ENCODE data around the gene CIB1.
A peak's percentile ranks its signal among the peaks of the same experiment; 100 is the strongest.

The CIB1 gene

DNA sequence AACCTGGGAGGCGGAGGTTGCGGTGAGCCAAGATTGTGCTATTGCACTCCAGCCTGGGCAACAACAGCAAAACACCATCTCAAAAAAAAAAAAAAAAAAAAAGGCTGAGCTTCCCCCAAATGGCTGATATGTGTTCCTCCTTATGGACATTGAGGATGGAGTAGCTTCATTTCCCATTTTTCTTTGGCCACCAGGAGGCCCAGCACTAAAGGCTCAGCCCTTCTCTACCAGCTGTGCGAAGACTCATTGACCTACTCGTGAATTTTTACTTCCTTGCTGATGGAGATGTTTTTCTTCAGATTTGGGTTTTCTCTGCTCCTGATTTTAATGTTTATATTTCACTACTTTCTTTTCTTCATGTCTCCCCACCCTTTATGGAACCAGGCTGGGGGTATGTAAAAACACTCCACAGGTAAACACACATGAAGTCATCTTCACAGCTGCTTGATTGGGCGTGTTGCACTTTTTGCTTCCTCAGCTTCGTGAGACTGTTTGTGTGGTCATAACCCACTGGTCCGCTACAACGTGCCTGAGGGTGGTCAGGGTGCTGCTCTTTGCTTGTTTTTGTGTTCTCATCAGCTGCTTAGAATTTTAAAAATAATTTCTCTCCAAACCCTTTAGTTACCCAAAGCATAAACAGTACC lies 19.1 kb downstream of the CIB1 start:
- Histone ChIP-seq H3K4me1 (ENCODE audit: insufficient read depth, low read length, poor library complexity, severe bottlenecking) (peaks cover 9% of the 10 kb centered on the region), H3K4me3 (ENCODE audit: low read length, poor library complexity, severe bottlenecking) (no peak overlapping the region), H3K9me3 (ENCODE audit: insufficient read depth, low read depth, low read length) (no peaks in the 10 kb centered on the region), H3K9me2 (replicated peaks; ENCODE audit: low read depth, low read length) (no peaks in the 10 kb centered on the region), H3K36me3 (ENCODE audit: insufficient read depth, low read length) (no peaks in the 10 kb centered on the region; the same call in 1 of the 2 replicates), H3K27me3 (ENCODE audit: insufficient read depth, low read length, poor library complexity, severe bottlenecking) (no peaks in the 10 kb centered on the region), H4K20me1 (ENCODE audit: insufficient read depth, low read length, poor library complexity, severe bottlenecking) (no peaks in the 10 kb centered on the region), H3K79me2 (ENCODE audit: insufficient read depth, low read length) (peaks cover 19% of the 10 kb centered on the region; the same call in 1 of the 2 replicates), H3K4me2 (ENCODE audit: low read depth, low read length, poor library complexity, severe bottlenecking) (no peak overlapping the region), H2AFZ (ENCODE audit: low read length) (no peak overlapping the region), H3K9ac (ENCODE audit: low read depth, low read length, poor library complexity, severe bottlenecking) (no peak overlapping the region), H3F3A (ENCODE audit: low read depth) (no peaks in the 10 kb centered on the region)
- no peak for TF ChIP-seq EZH2phosphoT487 (IDR thresholded peaks at IDR 0.05; ENCODE audit: borderline replicate concordance)
- TF ChIP-seq, protein P1, sequence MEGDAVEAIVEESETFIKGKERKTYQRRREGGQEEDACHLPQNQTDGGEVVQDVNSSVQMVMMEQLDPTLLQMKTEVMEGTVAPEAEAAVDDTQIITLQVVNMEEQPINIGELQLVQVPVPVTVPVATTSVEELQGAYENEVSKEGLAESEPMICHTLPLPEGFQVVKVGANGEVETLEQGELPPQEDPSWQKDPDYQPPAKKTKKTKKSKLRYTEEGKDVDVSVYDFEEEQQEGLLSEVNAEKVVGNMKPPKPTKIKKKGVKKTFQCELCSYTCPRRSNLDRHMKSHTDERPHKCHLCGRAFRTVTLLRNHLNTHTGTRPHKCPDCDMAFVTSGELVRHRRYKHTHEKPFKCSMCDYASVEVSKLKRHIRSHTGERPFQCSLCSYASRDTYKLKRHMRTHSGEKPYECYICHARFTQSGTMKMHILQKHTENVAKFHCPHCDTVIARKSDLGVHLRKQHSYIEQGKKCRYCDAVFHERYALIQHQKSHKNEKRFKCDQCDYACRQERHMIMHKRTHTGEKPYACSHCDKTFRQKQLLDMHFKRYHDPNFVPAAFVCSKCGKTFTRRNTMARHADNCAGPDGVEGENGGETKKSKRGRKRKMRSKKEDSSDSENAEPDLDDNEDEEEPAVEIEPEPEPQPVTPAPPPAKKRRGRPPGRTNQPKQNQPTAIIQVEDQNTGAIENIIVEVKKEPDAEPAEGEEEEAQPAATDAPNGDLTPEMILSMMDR (conservative IDR thresholded peaks at IDR 0.05; ENCODE audit: low read length): peak; percentile 26; the same call in 1 of the 2 replicates

DNA sequence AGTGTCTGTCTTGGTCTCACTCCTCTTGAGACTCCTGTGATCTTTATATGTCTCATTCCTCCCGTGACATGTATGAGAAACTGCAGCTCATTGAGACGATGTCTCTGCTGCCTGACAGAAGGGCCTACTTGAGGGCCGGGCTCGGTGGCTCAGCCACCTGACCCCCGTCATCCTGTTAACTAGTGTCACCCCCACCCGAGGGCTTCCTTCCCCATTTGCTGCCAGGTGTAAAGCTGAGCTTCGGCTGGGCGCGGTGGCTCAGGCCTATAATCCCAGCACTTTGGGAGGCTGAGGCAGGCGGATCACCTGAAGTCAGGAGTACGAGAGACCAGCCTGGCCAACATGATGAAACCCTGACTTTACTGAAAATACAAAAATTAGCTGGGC lies 19.9 kb downstream of the CIB1 start:
- Histone ChIP-seq H3K9me2 (replicated peaks; ENCODE audit: low read depth, low read length) (no peaks in the 10 kb centered on the region), H3K79me2 (ENCODE audit: insufficient read depth, low read length) (peaks cover 23% of the 10 kb centered on the region; the same call in 1 of the 2 replicates), H3F3A (ENCODE audit: low read depth) (no peaks in the 10 kb centered on the region), H2AFZ (ENCODE audit: low read length) (no peak overlapping the region), H3K36me3 (ENCODE audit: insufficient read depth, low read length) (no peaks in the 10 kb centered on the region; the same call in 1 of the 2 replicates), H3K4me2 (ENCODE audit: low read depth, low read length, poor library complexity, severe bottlenecking) (no peak overlapping the region), H4K20me1 (ENCODE audit: insufficient read depth, low read length, poor library complexity, severe bottlenecking) (no peaks in the 10 kb centered on the region), H3K4me3 (ENCODE audit: low read length, poor library complexity, severe bottlenecking) (no peak overlapping the region), H3K9ac (ENCODE audit: low read depth, low read length, poor library complexity, severe bottlenecking) (no peak overlapping the region), H3K27me3 (ENCODE audit: insufficient read depth, low read length, poor library complexity, severe bottlenecking) (no peaks in the 10 kb centered on the region), H3K9me3 (ENCODE audit: insufficient read depth, low read depth, low read length) (no peaks in the 10 kb centered on the region), H3K4me1 (ENCODE audit: insufficient read depth, low read length, poor library complexity, severe bottlenecking) (peaks cover 9% of the 10 kb centered on the region)
- no peak for TF ChIP-seq EZH2phosphoT487 (IDR thresholded peaks at IDR 0.05; ENCODE audit: borderline replicate concordance)
- TF ChIP-seq, protein P1 (conservative IDR thresholded peaks at IDR 0.05; ENCODE audit: low read length): no peak

DNA sequence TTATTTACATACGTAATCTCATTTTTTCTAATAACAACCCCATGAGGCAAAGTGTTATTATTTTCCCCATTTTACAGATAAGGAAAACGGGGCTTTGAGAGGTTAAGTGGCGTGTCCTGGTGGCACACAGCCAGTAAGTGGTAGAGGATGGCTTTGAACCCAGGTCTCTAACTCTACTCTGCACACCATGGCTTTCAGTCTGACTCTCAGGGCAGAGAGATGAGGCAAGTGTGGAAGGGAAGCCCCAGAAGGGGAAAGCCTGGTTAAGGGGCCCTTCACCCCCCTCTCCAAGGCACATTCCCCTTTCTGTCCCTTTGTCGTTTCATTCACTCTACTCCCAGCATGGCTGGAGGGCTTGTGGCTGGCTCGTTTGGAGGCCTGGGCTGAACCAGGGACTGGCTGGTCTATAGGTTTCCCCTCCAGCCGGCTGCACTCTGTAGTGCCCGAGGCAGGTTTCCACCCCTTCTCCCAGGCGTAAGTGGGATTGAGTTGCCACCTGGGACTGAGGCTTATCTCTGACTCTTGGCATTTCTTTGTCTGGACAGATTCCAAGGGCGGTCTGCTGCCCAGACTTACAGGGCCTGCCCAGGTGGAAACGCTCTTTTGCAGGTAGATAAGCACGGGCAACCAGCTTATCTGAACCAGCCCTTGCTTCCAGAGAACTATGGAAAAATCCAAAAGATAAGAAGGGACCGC lies 20.5 kb downstream of the CIB1 start:
- TF ChIP-seq, protein P1 (conservative IDR thresholded peaks at IDR 0.05; ENCODE audit: low read length): no peak
- TF ChIP-seq EZH2phosphoT487 (IDR thresholded peaks at IDR 0.05; ENCODE audit: borderline replicate concordance): no peak
- Histone ChIP-seq H2AFZ (ENCODE audit: low read length) (no peak overlapping the region), H3K27me3 (ENCODE audit: insufficient read depth, low read length, poor library complexity, severe bottlenecking) (no peaks in the 10 kb centered on the region), H3K4me3 (ENCODE audit: low read length, poor library complexity, severe bottlenecking) (no peak overlapping the region), H3K4me1 (ENCODE audit: insufficient read depth, low read length, poor library complexity, severe bottlenecking) (peaks cover 9% of the 10 kb centered on the region), H3F3A (ENCODE audit: low read depth) (no peaks in the 10 kb centered on the region), H3K9me3 (ENCODE audit: insufficient read depth, low read depth, low read length) (no peaks in the 10 kb centered on the region), H4K20me1 (ENCODE audit: insufficient read depth, low read length, poor library complexity, severe bottlenecking) (no peaks in the 10 kb centered on the region), H3K9me2 (replicated peaks; ENCODE audit: low read depth, low read length) (no peaks in the 10 kb centered on the region), H3K9ac (ENCODE audit: low read depth, low read length, poor library complexity, severe bottlenecking) (no peak overlapping the region), H3K4me2 (ENCODE audit: low read depth, low read length, poor library complexity, severe bottlenecking) (no peak overlapping the region), H3K79me2 (ENCODE audit: insufficient read depth, low read length) (peaks cover 23% of the 10 kb centered on the region; the same call in 1 of the 2 replicates), H3K36me3 (ENCODE audit: insufficient read depth, low read length) (no peaks in the 10 kb centered on the region; the same call in 1 of the 2 replicates)
